Midbrain (tissue), 1 donor: ENCODE data around the gene TCL1B.
"Not testable (repeated sequence)": the region's sequence is repeated elsewhere in the genome, so short reads cannot be mapped to it uniquely, and the experiment has no call there.

Source experiments
- DNase-seq: peaks from one replicate; lab custom pipeline; 2025; lab: John Stamatoyannopoulos, UW

Gene TCL1B, protein sequence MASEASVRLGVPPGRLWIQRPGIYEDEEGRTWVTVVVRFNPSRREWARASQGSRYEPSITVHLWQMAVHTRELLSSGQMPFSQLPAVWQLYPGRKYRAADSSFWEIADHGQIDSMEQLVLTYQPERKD

DNA sequence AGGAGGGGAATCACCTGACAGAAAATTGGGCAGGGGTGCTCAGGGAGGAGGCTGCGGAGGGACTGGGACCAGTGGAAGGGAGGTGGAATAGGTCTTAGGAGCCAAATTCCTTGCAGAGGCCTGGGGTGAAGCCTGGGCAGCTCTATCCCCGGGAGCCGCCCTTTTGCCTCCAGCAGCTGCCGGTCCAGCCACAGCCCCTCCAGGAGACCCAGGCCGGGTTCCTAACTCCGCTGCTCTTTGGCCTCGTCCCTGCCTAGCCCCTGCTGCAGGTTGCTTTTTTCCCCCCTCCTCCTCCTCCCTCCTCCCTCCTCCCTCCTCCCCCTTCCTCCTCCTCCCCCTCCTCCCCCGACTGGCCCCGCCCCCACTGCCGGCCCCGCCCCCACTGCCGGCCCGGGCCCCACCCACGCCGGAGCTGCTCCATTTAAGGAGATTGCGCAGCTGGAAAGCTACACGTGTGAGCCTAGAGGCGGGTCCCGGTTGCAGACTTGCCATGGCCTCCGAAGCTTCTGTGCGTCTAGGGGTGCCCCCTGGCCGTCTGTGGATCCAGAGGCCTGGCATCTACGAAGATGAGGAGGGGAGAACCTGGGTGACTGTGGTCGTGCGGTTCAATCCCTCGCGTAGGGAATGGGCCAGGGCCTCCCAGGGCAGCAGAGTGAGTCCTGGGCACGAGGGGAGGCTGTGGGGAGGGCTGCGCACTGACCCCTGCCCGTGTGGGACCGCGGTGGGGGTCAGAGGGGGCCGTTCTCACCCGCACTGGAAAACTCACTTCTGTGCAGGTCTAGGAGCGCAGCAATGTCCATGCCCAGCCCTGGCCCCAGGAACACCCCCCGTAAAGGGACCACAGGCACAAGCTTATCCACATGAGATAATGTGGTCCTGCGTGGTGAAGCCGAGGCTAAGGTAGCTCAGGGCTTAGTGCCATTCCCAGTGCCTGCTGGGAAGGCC lies at the start of gene TCL1B:
TCL1B (plus strand) TSS at position 449 of the 945 bp plus-strand sequence; CDS start at position 491, 42 bp downstream.
- no peak for DNase-seq

- DNase-seq = no peak
Observed at GRCh38 chr14:95644981-95645380, 41.2 kb upstream of the TCL1B start.

DNA sequence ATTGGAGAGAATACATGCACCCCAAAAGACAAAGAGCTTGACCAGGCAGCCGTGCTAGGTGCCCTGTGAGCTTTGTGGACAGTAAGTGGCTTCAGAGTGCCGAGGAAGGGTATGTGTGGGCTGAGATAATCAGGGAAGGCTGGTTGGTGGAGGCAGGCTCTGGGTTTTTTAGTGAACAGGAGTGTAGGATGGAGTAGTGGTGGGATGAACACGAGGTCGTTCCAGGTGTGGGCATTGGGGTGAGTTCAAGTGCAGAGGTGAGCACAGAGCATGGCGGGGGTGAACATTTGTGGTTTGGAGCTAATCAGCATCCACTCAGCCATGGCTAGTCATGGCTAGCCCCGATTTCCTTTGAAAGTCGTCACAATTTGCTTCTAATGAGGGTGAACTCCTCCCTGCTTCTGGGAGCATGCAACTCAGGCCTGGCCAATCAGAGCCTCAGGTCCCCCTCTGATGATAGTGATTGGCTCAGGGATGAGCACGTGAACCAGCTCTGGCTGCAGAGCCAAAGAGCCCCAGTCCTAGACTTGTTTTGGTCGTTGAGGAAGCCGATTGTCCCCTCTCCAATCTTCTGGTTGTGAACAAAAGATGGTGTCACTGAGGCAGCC lies 40.7 kb upstream of the TCL1B start:
- no peak for DNase-seq

DNA sequence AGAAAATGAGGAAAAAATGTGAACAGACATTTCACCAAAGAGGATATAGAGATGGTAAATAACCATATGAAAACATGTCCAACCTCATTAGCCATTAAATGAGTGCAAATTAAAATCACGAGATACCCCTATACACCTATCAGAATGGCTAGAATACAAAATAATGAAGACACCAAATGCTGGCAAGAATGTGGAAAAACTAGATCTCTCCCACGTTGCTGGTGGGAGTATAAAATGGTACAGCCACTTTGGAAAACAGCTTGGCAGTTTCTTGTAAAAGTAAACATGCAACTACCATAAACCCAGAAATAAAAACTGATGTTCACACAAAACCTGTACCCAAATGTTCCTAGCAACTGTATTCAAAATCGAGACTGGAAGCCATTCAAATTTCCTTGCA lies 38.3 kb upstream of the TCL1B start:
- DNase-seq = no peak

DNA sequence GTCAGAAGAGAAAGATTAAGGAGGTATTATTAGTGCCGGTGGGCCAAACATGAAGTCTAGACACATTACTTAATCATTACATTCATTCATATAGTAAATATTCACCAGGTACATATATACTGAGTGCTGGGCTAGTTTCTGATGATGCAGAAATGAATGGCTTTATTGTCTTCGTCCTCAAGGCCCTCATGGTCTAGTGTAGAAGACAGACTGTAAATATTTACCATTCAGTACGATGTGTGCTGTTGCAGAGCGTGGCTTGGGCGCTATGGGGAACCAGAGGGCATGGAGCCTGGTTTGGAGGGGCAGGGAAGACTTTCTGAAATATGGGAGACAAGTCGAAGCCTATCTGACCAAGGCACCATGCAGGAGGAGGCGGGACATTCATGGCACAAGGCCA lies 37.0 kb upstream of the TCL1B start:
- no peak for DNase-seq

GRCh38 chr14:95651028-95651427 lies 35.2 kb upstream of the TCL1B start:
- DNase-seq = no peak

- no peak for DNase-seq
Observed at GRCh38 chr14:95651821-95652583, 34.2 kb upstream of the TCL1B start.

GRCh38 chr14:95652690-95653089 lies 33.5 kb upstream of the TCL1B start:
- no peak for DNase-seq

GRCh38 chr14:95655461-95655860 lies 30.8 kb upstream of the TCL1B start:
- no peak for DNase-seq

DNA sequence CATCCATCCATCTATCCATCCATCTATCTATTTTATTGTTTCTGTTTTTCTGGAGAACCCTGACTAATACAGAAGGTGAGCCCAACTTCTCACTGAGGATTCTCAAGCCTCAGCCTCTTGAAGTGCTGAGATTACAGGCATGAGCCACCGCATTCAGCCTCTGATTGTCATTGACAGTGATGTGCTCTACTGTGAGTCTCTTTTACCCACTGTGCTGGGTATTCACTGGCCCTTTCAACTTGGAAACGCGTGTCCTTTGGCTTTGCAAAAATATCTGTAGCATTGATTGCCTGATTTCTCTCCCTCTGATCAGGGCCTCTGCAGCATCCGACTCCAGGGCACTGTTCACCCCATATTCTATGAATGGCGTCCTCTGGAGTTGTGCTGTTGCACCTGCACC lies 29.6 kb upstream of the TCL1B start:
- no peak for DNase-seq

- no peak for DNase-seq
Observed at GRCh38 chr14:95657454-95657853, 28.8 kb upstream of the TCL1B start.

DNA sequence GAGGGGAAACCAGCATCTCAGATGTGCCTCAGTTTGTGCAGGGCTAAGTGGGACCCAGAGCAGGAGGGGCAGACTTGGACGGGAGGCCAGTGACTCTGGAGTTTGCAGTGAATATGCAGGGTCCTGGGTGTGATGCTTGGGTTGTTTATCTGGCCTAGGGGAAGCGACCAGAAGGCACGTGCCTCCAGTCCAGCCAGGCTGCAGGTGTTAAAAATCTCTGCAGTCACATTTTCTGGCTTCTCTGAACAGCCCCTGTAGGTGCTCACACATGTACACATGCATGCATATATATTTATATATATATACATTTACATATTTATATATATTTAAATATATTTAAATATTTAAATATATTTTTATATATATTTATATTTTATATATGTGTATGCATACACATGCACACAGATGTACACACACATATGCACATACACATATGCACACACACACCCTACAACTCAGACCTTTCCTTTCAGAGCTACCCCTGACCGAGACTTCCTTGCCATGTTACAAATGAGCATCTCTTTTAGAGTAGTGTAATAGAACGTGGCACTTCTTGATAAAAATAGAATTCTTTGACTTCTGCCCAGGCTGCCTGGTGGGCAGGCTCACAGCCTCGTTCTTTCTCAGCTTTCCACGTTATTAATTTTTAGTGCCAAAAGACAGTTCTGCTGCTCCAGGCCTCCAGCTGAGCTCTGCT lies 26.8 kb upstream of the TCL1B start:
- DNase-seq = no peak

DNA sequence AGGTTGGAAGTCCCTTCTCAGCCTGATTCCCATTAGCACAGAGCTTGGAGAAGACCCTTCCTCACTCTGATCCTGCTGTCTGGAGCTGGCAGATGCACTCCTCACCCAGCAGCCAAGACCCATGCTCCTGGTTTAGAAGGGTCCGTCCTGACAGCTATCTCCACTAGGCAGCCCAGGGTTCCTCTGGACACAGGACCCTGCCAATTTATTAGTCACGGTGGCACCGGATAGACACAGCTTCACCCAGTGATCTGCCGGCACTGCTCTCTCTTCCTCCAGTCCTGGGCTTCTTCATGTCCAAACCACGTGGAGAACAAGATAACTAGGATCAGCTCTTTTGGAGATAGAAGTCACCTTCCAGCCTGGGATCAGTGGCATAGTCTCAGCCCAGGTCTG lies 26.2 kb upstream of the TCL1B start:
- no peak for DNase-seq

DNA sequence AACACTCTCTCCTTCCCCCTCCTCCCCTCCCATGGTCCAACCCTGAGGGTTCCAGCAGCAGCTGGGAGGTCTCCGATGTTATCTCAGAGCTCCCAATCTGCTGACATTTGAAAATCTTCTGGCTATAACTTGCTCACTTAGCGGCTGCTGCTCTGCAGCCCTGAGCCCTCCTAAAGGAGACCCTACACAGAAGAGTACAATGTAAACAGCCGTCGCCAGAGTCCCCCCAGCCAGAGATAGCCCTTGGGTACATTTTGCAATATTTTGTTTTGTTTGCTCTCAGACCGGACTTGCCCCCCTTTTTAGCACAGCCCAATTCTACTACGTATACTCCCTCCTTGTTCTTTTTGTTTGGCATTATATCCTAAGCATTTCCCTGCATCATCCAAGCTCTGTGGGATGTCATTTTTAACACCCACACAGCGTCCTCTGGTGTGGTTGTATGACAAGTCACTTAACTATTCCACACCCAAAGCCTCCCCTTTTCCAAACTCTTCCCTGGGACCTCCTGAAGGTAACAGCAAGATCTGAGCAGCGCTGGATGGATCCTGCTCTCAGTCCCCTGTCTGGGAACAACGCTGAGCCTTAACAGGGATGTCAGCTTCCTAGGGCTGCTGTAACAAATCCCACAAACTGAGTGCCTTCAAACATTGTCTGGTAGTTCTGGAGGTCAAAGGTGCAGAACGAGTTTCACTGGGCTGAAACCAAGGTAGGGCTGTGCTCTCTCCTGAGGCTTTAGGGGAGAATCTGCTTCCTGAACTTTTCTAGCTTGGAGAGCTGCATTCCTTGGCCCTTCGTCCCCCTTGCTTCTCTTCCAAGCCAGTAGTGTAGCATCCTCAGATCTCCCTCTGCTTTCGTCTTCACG lies 25.3 kb upstream of the TCL1B start:
- no peak for DNase-seq

- no peak for DNase-seq
Observed at GRCh38 chr14:95662376-95663186, 23.6 kb upstream of the TCL1B start.

DNA sequence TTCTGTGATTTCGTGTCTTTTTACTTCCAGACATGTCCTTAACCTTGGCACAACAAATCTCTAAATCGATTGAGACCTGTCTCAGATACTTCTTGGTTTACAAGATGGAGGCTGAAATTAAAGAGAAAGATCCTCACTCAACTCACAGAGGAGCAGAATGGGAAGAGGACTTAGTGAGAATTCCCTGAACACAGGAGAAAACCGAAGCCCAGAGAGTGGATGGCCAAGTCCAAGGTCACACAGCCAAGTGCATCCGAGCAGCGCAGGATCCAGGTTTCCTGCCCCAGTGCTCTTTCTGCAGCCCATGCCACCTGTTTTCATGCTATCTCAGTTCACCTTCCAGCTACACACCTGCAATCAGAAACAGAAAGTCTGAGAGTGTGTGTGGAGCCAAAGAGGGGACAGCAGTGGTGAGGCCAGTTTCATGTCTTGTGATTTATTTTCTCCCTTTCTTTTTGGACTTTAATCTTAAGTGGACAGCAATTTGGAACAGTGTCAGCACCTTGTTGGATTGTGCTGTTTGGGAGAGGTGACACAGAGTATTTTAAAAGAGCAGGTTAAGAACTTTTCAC lies 22.9 kb upstream of the TCL1B start:
- no peak for DNase-seq

GRCh38 chr14:95664066-95664465 lies 22.2 kb upstream of the TCL1B start:
- DNase-seq = no peak

GRCh38 chr14:95664546-95664945 lies 21.7 kb upstream of the TCL1B start:
- DNase-seq = no peak

GRCh38 chr14:95665530-95665929 lies 20.7 kb upstream of the TCL1B start:
- not testable (repeated sequence) for DNase-seq

GRCh38 chr14:95666450-95666849 lies 19.8 kb upstream of the TCL1B start:
- DNase-seq = no peak
